IPS DF 6.9 (cell line): ENCODE results near the gene DIP2C.

Experiments
- DNase-seq: peaks from one replicate; pipeline ENCODE4 v3.0.0-alpha.2; 2013; ENCODE audit warnings: low read depth, low spot score
- H3K27ac ChIP-seq: one replicate; pipeline ENCODE4 v1.5.1; 2013; ENCODE audit warnings: low read length, control low read depth
- H3K27me3 ChIP-seq: 2 replicates; pipeline ENCODE4 v1.6.1; 2013; ENCODE audit warnings: mild to moderate bottlenecking, low read length; ENCODE audit not compliant: control insufficient read depth, insufficient read depth
- H3K36me3 ChIP-seq: 2 replicates; pipeline ENCODE4 v1.6.1; 2013; ENCODE audit warnings: low read length; ENCODE audit not compliant: control insufficient read depth, insufficient read depth
- H3K4me1 ChIP-seq: 2 replicates; pipeline ENCODE4 v1.6.1; 2013; ENCODE audit warnings: low read length; ENCODE audit not compliant: control insufficient read depth, insufficient read depth
- H3K4me3 ChIP-seq: 2 replicates; pipeline ENCODE4 v1.5.1; 2013; ENCODE audit warnings: mild to moderate bottlenecking, low read length
- H3K9me3 ChIP-seq: 2 replicates; pipeline ENCODE4 v1.6.1; 2013; ENCODE audit warnings: low read length, inconsistent platforms; ENCODE audit not compliant: control insufficient read depth, insufficient read depth
- WGBS: extraction: QIAGEN DNeasy Blood & Tissue Kit; methylation state at CpG from one replicate; pipeline ENCODE4 v1.1.7; 2013; ENCODE audit warnings: mixed read lengths, missing lambda C conversion rate; ENCODE audit not compliant: insufficient read length, insufficient coverage; 5-methylcytosine and 5-hydroxymethylcytosine counted together

Gene DIP2C

GRCh38 chr10:375815-376505, 313.5 kb downstream of the DIP2C start:
- WGBS = no CpG with 5 or more reads among the region's 35 CpGs
- no peak overlapping the region for H3K27ac ChIP-seq
- peaks cover 3% of the 10 kb centered on the region; the same call in 1 of the 2 replicates for H3K36me3 ChIP-seq

GRCh38 chr10:374354-374753, 315.1 kb downstream of the DIP2C start:
- Histone ChIP-seq H3K27me3 (no peaks in the 10 kb centered on the region), H3K36me3 (peaks cover 3% of the 10 kb centered on the region; the same call in 1 of the 2 replicates), H3K27ac (no peak overlapping the region), H3K9me3 (no peaks in the 10 kb centered on the region), H3K4me3 (no peak overlapping the region), H3K4me1 (no peaks in the 10 kb centered on the region; the same call in 1 of the 2 replicates)
- no CpG with 5 or more reads among the region's 3 CpGs for WGBS
- DNase-seq = no peak

More at GRCh38 chr10:375815-376505, 313.5 kb downstream of the DIP2C start:
- no peak overlapping the region for H3K4me3 ChIP-seq
- no peaks in the 10 kb centered on the region for H3K27me3 ChIP-seq
- H3K9me3 ChIP-seq = no peaks in the 10 kb centered on the region
- DNase-seq = no peak
- no peaks in the 10 kb centered on the region for H3K4me1 ChIP-seq

DNA sequence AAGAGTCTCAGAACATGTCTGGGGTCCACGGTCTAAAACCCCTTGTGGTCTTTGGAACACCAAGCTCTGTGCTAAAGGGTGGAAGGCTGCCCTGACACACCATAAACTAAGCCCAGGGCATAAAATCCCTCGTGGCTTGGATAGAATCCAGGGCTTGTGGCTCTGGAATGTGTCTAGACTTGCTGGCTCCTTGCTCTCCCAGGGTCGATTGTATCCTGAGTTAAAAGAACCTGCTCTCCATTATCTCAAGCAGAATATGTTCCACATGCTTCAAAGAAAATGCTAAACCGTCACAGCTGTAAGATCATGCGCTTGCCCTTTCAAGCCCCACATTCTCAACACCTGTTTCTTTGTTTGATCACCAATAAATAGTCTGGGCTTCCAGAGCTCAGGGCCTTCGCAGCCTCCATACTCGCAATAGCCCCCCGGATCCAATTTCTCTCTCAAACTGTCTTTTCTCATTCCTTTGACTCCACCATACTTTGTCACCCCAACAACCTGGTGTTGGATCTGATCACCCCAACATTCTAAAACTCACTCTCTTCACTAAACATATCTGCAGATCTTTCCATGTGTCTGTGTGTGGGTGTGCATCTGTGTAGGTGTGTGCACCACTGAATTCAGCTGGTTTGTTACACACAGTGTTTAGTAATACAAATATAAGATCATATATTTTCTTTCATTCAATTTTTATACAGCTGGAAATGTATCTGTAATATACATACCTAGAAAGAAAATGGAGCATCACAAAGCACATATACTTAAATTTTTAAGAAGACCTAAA, 315.8 kb downstream of the DIP2C start:
- no CpG with 5 or more reads among the region's 8 CpGs for WGBS

DNA sequence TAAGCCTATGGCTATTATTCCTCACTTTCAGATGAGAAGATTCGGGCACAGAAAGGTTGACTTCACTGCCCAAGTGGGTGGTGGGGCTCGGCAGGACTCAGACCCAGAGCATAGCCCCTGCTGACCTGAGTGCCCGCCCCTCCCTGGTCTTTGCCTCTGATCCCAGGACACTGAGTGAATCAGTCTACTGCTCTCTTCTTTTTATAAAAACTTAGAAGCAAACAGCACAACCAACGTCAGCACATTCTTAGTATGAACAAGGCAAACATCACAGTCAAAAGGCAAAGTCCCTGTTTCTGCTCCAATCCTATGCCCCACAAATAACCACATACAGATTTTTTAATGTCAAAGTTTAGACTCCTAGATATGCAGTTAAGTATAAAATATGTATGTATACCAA, 316.5 kb downstream of the DIP2C start:
- no CpG with 5 or more reads among the region's 4 CpGs for WGBS
- DNase-seq = no peak
- no peak overlapping the region for H3K4me3 ChIP-seq

More for the DNA sequence above, 315.8 kb downstream of the DIP2C start:
- Histone ChIP-seq H3K4me1 (no peaks in the 10 kb centered on the region; the same call in 1 of the 2 replicates), H3K9me3 (no peaks in the 10 kb centered on the region), H3K27ac (no peak overlapping the region), H3K27me3 (no peaks in the 10 kb centered on the region), H3K4me3 (no peak overlapping the region), H3K36me3 (peaks cover 3% of the 10 kb centered on the region; the same call in 1 of the 2 replicates)
- DNase-seq = no peak

DNA sequence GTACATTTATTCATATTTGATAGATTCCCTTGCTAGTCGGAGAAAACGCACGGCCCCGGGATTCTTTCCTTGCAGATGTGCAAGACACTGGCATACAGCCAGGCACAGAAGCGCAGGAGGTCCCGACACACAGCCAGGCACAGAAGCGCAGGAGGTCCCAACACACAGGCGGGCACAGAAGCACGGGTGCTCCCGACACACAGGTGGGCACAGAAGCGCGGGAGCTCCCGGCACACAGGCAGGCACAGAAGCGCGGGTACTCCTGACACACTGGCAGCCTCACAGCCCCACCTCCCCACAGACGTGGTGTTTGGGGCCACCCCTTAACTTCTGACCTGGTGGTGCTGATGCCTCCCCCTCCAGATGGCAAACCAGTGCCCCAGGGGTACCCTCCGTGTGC, 316.9 kb downstream of the DIP2C start:
- DNase-seq = no peak
- H3K4me3 ChIP-seq = no peak overlapping the region
- H3K27me3 ChIP-seq = no peaks in the 10 kb centered on the region
- no peaks in the 10 kb centered on the region; the same call in 1 of the 2 replicates for H3K4me1 ChIP-seq
- peaks cover 3% of the 10 kb centered on the region; the same call in 1 of the 2 replicates for H3K36me3 ChIP-seq
- no peak overlapping the region for H3K27ac ChIP-seq
- no peaks in the 10 kb centered on the region for H3K9me3 ChIP-seq
- WGBS = no CpG with 5 or more reads among the region's 17 CpGs

More for the DNA sequence above, 316.5 kb downstream of the DIP2C start:
- Histone ChIP-seq H3K9me3 (no peaks in the 10 kb centered on the region), H3K27ac (no peak overlapping the region), H3K36me3 (peaks cover 3% of the 10 kb centered on the region; the same call in 1 of the 2 replicates), H3K4me1 (no peaks in the 10 kb centered on the region; the same call in 1 of the 2 replicates), H3K27me3 (no peaks in the 10 kb centered on the region)

GRCh38 chr10:371515-371914, 318.0 kb downstream of the DIP2C start:
- Histone ChIP-seq H3K4me3 (no peak overlapping the region), H3K9me3 (no peaks in the 10 kb centered on the region), H3K36me3 (peaks cover 3% of the 10 kb centered on the region; the same call in 1 of the 2 replicates), H3K4me1 (no peaks in the 10 kb centered on the region; the same call in 1 of the 2 replicates), H3K27ac (no peak overlapping the region), H3K27me3 (no peaks in the 10 kb centered on the region)
- DNase-seq = no peak
- no CpG with 5 or more reads among the region's 13 CpGs for WGBS

DNA sequence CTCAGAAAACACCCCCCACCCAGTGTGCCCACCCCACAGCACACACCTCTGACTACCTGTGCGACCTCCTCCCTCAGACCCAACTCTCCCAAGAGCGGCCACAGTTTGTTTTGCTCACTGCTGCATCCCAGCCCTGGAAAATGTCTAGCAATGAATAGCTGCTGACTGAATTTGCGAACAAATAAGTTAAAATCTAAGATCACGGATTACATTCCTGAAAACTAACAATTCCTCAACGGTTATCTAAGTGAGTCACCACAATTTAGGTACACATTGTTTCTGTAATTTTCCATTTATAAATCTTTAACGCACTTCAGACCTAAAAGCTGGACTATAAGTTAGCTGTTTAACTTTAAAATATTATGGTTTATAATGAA, 319.0 kb downstream of the DIP2C start:
- H3K4me1 ChIP-seq = no peaks in the 10 kb centered on the region; the same call in 1 of the 2 replicates
- H3K4me3 ChIP-seq = no peak overlapping the region
- peaks cover 3% of the 10 kb centered on the region; the same call in 1 of the 2 replicates for H3K36me3 ChIP-seq
- H3K27ac ChIP-seq = no peak overlapping the region
- no CpG with 5 or more reads among the region's 6 CpGs for WGBS
- H3K27me3 ChIP-seq = no peaks in the 10 kb centered on the region
- no peak for DNase-seq
- H3K9me3 ChIP-seq = no peaks in the 10 kb centered on the region

DNA sequence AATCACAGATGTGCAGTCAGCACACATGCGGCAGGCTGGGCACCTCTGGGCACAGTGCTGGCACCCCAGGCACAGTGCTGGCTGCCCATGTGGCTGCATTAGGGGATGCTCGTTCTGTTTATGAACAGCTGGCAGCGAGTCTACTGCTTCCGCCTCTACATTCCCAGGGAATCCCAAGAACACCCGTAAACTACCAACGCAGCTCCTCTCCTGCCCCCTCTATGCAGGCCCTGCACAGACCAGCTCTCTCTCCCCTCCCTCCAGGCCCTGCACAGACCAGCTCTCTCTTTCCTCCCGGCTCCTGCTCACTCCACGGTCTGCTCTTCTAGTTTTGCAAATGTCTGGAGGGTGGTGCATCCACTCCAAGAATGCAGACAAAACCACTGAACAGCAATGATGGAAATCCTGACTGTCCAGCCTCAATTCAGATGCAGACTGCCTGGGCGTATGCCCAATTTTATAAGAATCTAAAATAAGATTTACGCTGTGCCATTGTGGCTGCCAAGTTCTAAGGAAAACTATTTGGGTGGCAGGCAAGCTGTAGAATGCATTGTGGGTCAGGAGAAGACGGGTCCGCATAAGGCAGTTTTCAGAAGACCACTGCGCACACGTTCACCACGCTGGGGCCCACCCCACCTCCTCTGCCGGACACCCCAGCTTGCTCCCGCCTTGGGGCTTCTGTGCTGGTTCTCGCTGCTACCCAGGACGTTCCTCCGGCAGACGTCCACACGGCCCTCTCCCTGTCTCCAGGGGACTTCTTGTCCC, 319.6 kb downstream of the DIP2C start:
- WGBS = no CpG with 5 or more reads among the region's 22 CpGs
- H3K4me3 ChIP-seq = no peak overlapping the region
- H3K9me3 ChIP-seq = no peaks in the 10 kb centered on the region
- DNase-seq = no peak
- H3K4me1 ChIP-seq = no peaks in the 10 kb centered on the region; the same call in 1 of the 2 replicates
- H3K36me3 ChIP-seq = peaks cover 3% of the 10 kb centered on the region; the same call in 1 of the 2 replicates
- no peak overlapping the region for H3K27ac ChIP-seq
- H3K27me3 ChIP-seq = no peaks in the 10 kb centered on the region

- no peaks in the 10 kb centered on the region for H3K9me3 ChIP-seq
- H3K4me3 ChIP-seq = no peak overlapping the region
- no CpG with 5 or more reads among the region's 18 CpGs for WGBS
- no peak for DNase-seq
- H3K4me1 ChIP-seq = no peaks in the 10 kb centered on the region; the same call in 1 of the 2 replicates
- no peaks in the 10 kb centered on the region for H3K27me3 ChIP-seq
- H3K27ac ChIP-seq = no peak overlapping the region
- H3K36me3 ChIP-seq = peaks cover 3% of the 10 kb centered on the region; the same call in 1 of the 2 replicates
Measured at GRCh38 chr10:369221-369683, 320.2 kb downstream of the DIP2C start.
